ENCODE measurements around the gene VPS36.

GRCh38 chr13:52399708-52400107 lies 50.7 kb downstream of the VPS36 start:
- TF ChIP-seq CTCF (IDR thresholded peaks at IDR 0.05; ENCODE audit: low read length) (no peak), EZH2 (optimal IDR thresholded peaks at IDR 0.05; ENCODE audit: low read depth, low read length) (no peak), EZH2phosphoT487 (IDR thresholded peaks at IDR 0.05; ENCODE audit: low read length) (no peak)

All from MM.1S (cell line).